Thyroid gland (tissue), 4 donors: Measurements from ENCODE around the gene CDH4. TPM values are rescaled to one million over a fixed set of nuclear protein-coding genes. Genes with fewer than 3 reads are reported as not detected.

ENCODE experiments used
- DNase-seq, 2 donors: peaks; one replicate each; pipeline ENCODE4 v3.0.0-alpha.2; 2019
- H3K27ac ChIP-seq, 3 donors: fragments of 200-600 bp; sonication (generic); 1 replicate in 2 of 3; 2 replicates in 1 of 3; pipeline ENCODE4 v1.5.1; 2016 to 2019; ENCODE audit warnings: mild to moderate bottlenecking in 1 of 3, moderate library complexity in 1 of 3
- H3K27me3 ChIP-seq: fragments of 200-600 bp; sonication (generic); one replicate; pipeline ENCODE4 v1.5.1; 2019
- H3K36me3 ChIP-seq, 2 donors: fragments of 200-600 bp; sonication (generic); one replicate each; pipeline ENCODE4 v1.5.1; 2016 to 2019
- H3K4me1 ChIP-seq, 2 donors: fragments of 200-600 bp; sonication (generic); one replicate each; pipeline ENCODE4 v1.5.1; 2017 to 2019
- H3K4me3 ChIP-seq, 3 donors: fragments of 200-600 bp; sonication (generic); replicated peaks in 1 of 3; 1 replicate in 2 of 3; 2 replicates in 1 of 3; pipeline ENCODE4 v1.5.1; 2016; ENCODE audit warnings: mild to moderate bottlenecking in 1 of 3
- H3K9me3 ChIP-seq: fragments of 200-600 bp; sonication (generic); one replicate; pipeline ENCODE4 v1.5.1; 2017
- CTCF ChIP-seq, 6 experiments: fragments of 200-600 bp in 3 of 6; fragments of 450-650 bp in 3 of 6; sonication (generic) in 3 of 6; IDR thresholded peaks; one replicate each; pipeline ENCODE4 v1.5.1; 2016 to 2019; ENCODE audit warnings: antibody characterized with exemption in 6 of 6, mild to moderate bottlenecking in 2 of 6, inconsistent platforms in 1 of 6, moderate library complexity in 1 of 6
- POLR2A ChIP-seq, 2 donors: fragments of 450-650 bp; IDR thresholded peaks; one replicate each; pipeline ENCODE4 v1.6.1; 2017; ENCODE audit warnings: antibody characterized with exemption in 2 of 2, mild to moderate bottlenecking in 2 of 2, moderate library complexity in 1 of 2
- WGBS, 2 donors: methylation state at CpG; one replicate each; pipeline ENCODE4 v1.1.5; 2017; 5-methylcytosine and 5-hydroxymethylcytosine counted together
- intact Hi-C: fragments of 100-400 bp; cut with DNase I; formaldehyde crosslinking; loops from one replicate; pipeline ENCODE4 v1.15.1; 2023
- total RNA-seq, 4 donors: library from RNA; depleted of rRNA; stranded (reverse); fragments of >200 nt; gene quantifications; one replicate each; pipeline ENCODE4 v1.2.3, GENCODE V29; 2016

Gene CDH4
- total RNA-seq, 4 donors from 2014 or later, result 0.22 to 0.29 (median 0.29) TPM; not detected in 1

DNA sequence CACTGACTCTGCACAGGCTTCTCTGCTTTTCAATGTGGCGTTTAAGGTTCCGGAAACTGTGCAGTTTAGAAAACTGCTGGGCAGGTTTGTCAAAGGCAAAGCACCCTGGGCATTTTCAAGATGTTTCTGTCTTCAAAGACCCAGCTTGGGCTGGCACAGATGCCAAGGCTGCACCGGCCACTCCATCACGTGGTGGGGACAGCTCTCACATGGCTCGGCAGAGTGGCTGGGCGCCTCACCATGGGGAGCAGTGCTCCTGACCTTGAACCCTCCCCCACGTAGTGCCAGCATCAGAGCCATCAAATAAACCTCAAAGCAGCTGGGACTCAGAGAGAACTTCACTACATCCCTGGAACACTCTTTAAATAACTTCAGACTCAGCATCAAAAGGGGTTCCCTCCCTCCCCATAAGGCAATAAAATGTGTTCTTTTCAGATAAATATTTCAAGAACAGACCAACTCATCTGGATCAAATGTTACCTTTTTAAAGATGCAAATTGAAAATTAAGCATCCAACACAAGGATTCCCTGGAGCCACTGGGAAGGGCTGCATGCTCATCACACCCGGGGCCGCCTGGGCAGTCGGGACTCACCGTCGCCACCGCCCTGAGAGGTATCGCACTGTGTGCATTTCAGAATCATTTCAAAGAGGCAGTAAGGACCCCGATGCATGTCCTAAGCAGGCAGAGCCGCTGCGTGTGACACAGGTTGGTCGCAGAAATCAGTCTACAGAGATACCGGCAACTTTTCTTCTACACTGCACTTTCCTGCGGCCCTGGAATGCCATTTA lies 157.1 kb downstream of the CDH4 start:
- TF ChIP-seq CTCF (IDR thresholded peaks at IDR 0.05), result no peak
- no peak for TF ChIP-seq POLR2A (IDR thresholded peaks at IDR 0.05)
- no peak for DNase-seq
- Histone ChIP-seq H3K27ac (no peak overlapping the region), H3K4me1 (no peaks in the 10 kb centered on the region), H3K4me3 (no peak overlapping the region), H3K36me3 (no peaks in the 10 kb centered on the region), H3K9me3 (no peaks in the 10 kb centered on the region), H3K27me3 (no peaks in the 10 kb centered on the region)
- intact Hi-C loops, result no loop called here
- WGBS, 2 donors, result 82 to 84% methylated on average over 16 to 20 of the region's 20 CpGs

DNA sequence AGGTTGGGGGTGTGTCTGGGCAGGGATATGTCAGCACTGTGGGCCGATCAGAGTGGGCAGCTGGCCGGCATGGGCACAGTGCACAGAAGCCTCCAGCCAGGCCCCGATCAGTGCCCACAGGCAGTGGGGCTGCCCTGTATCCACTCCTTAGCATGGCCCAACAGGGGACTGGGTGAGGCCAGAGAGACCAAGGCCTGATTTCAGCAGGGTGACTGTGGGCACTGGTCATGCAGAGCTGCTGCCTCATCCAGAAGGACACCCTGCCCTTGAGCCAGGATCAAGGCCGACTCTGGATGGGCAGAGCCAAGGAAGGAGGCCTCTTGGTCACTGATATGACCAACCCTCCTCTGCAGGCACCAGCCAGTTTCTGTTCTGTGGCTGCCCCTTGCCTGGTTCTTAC lies 159.7 kb downstream of the CDH4 start:
- 70 to 96% methylated on average over 4 of the region's 4 CpGs for WGBS, 2 donors
- H3K27me3 ChIP-seq, result no peaks in the 10 kb centered on the region

DNA sequence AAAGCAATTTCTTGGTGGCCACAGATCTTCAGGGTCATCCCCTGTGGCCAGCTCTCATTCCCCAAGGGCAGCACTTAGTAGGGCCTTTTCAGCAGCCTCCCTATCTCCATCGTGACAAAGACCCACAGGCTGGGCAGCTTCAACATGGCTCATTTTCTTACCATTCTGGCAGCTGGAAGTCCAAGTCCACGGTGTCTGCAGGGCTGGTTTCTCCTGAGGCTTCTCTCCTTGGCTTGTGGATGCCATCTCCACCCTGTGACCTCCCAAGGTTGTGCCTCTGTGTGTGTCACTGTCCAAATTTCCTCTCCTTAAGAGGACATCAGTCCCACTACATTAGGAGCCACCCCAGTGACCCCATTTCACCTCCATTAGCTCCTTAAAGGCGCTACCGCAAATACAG lies 161.7 kb downstream of the CDH4 start:
- H3K4me1 ChIP-seq, result no peaks in the 10 kb centered on the region
- no peaks in the 10 kb centered on the region for H3K36me3 ChIP-seq
- no peaks in the 10 kb centered on the region for H3K9me3 ChIP-seq
- intact Hi-C loops, result no loop called here
- no peak overlapping the region for H3K27ac ChIP-seq
- TF ChIP-seq POLR2A (IDR thresholded peaks at IDR 0.05) (no peak), CTCF (IDR thresholded peaks at IDR 0.05) (no peak)
- H3K27me3 ChIP-seq, result no peaks in the 10 kb centered on the region
- no peak for DNase-seq
- 88 to 90% methylated on average over 4 of the region's 4 CpGs for whole genome bisulfite sequencing, 2 donors
- H3K4me3 ChIP-seq, result no peak overlapping the region

More for the DNA sequence above, 159.7 kb downstream of the CDH4 start:
- no peak for DNase-seq
- Histone ChIP-seq H3K4me1 (no peaks in the 10 kb centered on the region), H3K4me3 (no peak overlapping the region), H3K36me3 (no peaks in the 10 kb centered on the region), H3K27ac (no peak overlapping the region), H3K9me3 (no peaks in the 10 kb centered on the region)
- intact Hi-C loops, result no loop called here
- no peak for TF ChIP-seq CTCF (IDR thresholded peaks at IDR 0.05)

- Histone ChIP-seq H3K4me1 (no peaks in the 10 kb centered on the region), H3K27ac (no peak overlapping the region), H3K27me3 (no peaks in the 10 kb centered on the region), H3K36me3 (no peaks in the 10 kb centered on the region), H3K9me3 (no peaks in the 10 kb centered on the region), H3K4me3 (no peak overlapping the region)
- TF ChIP-seq CTCF (IDR thresholded peaks at IDR 0.05), result no peak
- 62 to 84% methylated on average over 3 to 11 of the region's 11 CpGs for WGBS, 2 donors
- no peak for DNase-seq
- intact Hi-C loops, result no loop called here
Measured at GRCh38 chr20:61414455-61414991, 162.5 kb downstream of the CDH4 start.

DNA sequence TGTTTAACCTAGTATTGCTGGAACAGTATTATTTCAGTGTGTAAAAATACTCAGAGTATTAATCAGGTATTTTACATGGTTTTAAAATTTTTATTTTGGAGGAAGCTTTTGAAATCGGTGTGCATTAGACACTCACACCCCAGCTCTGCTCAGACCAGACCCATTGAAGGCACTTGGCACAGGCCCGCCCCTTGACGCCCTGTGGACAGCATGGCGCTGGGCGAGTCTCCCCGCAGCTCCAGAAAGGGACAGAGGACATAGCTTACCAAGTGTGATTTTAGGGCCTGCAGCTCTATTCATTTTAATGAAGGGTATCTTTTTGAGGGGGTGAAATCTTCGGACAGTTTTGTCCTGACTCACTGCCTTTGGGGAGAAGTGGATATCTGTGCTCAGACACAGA lies 164.5 kb downstream of the CDH4 start:
- no peak for DNase-seq
- no peaks in the 10 kb centered on the region for H3K27me3 ChIP-seq
- no peak overlapping the region for H3K4me3 ChIP-seq
- no peaks in the 10 kb centered on the region for H3K9me3 ChIP-seq
- no peaks in the 10 kb centered on the region for H3K36me3 ChIP-seq
- intact Hi-C loops, result no loop called here
- H3K4me1 ChIP-seq, result no peaks in the 10 kb centered on the region
- no peak for TF ChIP-seq CTCF (IDR thresholded peaks at IDR 0.05)
- 89 to 92% methylated on average over 7 of the region's 7 CpGs for WGBS, 2 donors
- no peak overlapping the region for H3K27ac ChIP-seq
